NCI-H1436 (cell line): ENCODE measurements around the gene NRDC.
"Not testable (repeated sequence)": the region's sequence is repeated elsewhere in the genome, so short reads cannot be mapped to it uniquely, and the experiment has no call there.

Experiments used
- DNase-seq: peaks from one replicate; lab custom pipeline; 2025; lab: John Stamatoyannopoulos, UW

NRDC gene

DNA sequence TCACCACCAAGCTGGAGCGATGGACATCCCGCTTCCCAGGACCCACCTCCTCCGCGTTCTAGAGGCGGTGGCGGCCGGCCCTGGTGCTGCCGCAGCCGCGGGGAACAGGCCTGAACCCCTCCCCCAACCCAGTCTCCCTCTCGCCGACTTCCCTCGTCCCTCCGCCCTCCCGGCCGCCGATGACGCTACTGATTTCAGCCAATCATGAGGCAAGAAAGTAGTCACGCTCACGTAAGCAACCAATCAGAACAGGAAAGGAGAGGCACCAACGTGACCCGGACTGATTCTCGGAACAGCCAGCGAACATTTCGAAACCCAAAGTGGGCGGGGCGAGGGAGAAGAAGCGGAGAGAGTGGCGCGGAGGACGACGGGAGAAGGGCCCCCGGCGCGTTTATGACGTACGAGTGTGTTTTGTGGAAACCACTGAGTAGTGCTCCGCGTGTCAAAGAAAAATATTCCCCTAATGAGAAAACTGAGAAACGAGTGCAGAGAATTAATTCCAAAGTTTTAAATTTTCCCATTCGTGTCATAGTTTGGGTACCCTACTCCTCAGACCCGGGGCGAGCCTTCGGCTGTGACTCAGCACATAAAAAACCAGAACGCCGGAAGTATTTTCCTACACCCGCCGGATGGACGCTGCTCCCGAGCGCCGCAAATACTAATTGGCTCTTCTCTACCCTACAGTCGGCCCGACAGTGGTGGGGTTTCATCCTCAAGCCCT lies at the start of gene NRDC:
NRDC (minus strand) TSS at position 112 of the 721 bp plus-strand sequence. CDS start 112 bp downstream, outside the sequence.
- peak; percentile 100 for DNase-seq

DNA sequence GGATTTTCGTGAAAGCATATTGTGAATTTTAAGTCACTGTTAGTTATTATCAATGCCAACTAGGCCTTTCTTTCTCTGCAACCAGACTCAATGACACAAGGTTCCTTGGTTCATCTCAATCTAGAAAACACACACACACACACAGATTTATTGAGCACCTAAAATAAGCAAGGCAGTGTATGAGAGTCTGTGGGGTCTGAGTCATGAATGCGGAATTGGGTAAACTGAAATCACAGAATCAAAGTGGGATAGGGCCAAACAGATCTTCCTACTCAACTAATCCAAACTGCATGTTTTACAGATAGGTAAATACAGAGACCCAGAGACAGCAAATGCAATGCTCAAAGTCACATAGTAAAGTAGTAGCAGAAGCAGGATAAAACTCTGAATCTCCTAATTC lies 48.5 kb upstream of the NRDC start:
- DNase-seq = no peak

DNA sequence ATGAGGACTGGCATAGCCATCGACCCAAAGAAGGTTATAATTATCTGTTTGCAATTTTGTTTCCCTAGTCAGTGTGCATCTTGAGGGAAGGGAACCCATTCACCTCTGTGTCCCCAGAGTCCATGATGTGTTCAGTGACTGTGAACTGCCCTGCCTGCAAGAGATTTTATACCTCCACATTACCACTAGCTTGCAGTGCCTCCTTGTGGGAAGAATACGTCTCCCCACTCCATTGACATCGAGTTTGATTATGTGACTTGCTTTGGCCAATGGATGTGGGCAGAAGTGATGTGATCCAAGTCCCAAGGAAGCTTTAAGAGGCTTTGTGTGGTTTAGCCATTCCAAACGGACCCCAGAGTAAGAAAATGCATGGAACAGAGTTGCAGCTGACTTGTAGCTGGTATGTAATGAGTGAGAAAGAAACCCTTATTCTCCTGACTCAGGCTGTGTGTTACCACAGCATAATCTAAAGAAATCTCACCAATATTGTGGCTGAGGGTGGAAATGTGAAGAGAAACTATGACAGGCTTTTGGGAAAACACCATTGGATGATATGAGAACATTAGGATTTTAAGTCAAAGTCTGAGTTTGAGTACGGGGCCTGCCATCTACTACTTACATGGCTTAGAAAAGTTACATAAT lies 47.8 kb upstream of the NRDC start:
- DNase-seq = no peak

DNA sequence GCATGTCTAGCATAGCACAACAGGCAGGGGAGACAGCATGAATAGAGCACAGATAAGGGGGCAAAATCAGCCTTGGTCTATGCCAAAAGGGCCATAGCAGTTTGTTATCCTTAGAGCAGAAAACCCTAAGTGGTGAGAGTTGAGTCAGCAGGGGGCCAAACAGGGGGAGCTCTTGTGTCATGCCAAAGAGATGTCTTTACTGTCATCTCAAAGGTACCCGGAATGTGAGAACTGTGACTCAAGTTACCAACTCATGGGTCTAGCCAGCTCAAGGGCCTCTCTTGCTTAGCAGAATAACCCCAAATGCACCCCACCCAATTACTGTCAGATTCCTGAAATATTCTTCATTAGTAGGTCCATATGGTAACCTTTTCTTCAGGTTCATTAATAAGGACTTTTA lies 45.9 kb upstream of the NRDC start:
- DNase-seq = no peak

DNA sequence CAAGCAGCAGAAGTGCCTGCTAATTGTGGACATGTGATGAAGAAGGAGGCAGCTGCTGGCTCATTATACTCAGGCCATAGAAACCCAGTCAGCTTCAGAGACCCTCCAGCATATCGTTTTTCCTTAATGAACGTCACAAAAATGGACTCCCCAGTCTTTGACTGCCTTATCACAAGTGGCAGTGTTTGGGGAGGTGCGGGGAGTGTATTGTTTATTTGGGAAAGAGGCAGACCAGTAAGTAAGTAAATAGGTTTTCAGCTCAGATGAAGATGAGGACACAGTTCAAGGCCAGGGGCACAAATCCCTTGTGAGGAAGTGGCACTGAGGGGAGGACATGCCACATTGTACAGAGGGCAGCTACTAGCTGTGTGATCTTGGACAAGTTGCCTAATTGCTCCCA lies 43.5 kb upstream of the NRDC start:
- peak; percentile 20 for DNase-seq

- no peak for DNase-seq
Observed at GRCh38 chr1:51920130-51920529, 41.6 kb upstream of the NRDC start.

DNA sequence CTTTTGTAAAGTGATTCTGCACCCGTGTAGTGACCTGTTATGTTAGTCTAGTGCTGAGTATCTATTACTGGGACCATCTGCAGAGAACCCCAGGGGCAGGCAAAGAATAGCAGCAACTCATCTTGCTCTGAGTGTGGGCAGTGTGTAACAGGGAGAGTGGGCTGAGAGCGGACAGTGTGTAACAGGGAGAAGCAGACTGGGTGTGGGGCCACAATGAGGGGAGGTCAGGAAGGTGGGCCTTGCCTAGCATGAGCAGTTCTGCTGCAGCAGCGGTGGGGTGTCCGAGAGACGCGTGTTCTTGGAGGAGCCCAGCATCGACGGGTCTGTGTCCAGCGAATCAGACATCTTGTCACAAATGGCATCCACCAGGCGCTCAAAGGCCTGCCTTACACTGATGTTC lies 41.2 kb upstream of the NRDC start:
- no peak for DNase-seq

DNA sequence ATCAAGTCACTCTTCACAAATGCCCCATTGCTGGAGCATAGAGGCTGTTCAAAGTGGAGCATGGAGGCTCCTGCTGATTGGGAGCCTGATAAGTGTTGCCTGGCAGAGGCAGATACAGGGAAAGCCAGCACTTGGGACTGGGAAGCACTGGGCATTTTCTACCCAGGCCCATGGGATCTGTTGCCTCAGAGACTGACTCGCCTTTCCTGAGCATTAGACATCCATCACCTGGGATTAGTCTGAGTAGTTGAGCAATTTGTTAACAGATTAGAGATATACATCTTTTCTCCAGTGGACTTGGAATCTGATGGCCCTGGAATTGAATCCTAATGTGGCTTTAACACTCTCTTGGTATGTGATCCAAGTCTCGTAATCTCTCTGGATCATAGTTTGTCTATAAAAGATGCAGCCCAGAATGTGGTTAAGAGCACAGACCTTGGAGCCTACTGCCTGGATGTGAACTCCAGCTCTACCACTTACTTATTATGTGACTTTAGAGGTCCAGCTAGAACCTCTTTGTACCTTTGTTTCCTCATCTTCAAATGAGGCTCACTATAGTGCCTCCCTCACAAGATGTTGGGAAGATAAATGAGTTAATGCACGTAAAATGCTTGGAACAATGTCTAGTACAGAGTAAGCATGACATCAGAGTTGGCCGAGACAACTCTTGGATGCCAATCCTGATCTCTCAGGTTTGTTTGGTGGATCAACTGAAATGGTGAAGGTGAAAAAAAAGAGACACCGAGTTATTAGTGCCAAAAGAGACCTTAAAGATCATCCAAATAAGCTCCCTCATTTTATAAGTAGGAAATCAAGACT lies 38.3 kb upstream of the NRDC start:
- no peak for DNase-seq

DNA sequence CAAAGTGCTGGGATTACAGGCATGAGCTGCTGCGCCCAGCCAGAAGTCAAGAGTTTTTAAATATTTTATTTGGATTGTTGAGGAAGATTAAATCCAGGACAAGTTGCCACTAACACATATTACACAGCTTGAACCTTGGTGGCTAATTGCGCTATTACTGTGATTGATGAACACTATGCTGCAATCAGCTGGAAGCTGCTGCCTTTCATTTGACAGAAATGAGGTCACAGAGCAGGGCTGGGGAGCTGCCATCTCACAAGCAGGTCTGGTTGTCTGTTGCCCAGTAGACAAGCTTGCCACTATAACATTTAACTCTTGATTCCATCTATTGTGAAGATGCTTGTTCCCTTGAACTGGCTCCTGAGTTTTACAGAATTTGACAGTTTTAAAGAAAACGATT lies 37.4 kb upstream of the NRDC start:
- DNase-seq = no peak

DNA sequence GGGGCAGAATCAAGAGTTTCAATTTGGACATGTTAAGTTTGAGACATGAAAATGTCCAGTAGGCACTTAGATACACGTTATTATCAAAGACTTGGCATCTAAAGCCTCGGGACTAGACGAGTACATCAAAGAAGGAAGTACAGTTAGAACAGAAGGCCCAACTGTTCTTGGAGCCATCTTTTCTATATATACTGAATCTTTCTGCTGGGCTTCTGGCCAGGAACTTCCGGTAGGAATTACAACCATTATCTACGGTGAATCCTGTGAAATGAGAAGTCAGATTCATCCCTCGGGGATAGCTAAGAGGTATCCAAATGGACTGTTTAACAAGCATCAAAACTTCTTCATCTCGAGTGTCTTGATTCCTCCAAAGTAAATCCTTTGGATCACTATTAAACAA lies 34.4 kb upstream of the NRDC start:
- no peak for DNase-seq

GRCh38 chr1:51910221-51911000 lies 31.9 kb upstream of the NRDC start:
- no peak for DNase-seq

DNA sequence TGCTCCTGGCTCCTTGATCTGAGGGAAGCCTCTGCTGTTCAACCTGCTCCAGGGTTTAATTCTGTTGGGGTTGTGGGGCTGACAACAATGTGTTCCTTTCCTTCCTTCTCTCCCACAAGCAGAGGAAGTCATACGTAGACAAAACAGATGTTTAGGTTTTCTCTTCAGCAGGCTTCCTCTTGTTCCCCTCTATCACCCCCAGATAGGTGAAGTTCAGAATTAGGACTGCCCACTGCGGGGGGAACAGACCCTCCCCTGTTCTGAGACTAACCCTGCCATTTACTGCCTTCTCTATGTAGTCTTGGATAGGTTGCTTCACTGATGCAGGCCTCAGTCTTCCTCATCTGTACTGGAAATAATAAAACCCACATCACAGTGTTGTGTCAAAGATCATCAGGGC lies 30.0 kb upstream of the NRDC start:
- no peak for DNase-seq

GRCh38 chr1:51907079-51907702 lies 28.7 kb upstream of the NRDC start:
- DNase-seq = no peak

DNA sequence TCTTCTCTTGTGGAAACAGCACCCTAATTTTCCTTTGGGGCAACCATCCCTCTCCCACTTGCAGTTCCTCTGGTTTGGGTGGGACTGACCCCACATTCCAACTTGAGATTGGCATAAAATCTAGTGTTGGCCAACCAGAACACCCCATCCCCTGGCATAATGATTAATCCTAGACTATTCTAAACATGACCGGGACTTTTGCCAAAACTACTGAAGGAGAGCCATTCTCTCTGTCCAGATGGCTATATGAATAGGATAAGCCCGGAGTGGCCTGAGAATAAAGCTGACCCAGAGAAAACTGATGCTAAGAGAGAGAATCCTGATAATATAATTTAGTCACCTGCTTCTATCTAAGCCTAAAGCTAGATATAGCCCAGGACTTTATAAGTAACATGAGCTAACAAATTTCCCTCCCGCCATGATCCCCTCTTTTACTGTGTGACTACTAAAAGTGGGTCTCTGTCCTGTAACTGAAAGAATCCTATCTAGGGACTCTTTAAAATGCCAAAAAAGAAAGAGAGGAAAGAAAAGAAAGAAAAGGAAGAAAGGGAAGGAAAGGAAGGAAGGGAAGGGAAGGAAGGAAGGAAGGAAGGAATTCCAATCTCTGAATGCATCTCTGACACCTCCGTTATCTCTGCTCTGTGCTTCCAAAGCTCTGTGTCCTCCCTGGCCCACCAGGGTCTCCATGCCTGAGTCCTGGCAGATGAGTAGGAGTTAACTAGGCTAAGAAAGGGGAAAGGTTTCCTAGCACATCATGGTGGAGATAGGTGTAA lies 28.0 kb upstream of the NRDC start:
- DNase-seq = no peak

DNA sequence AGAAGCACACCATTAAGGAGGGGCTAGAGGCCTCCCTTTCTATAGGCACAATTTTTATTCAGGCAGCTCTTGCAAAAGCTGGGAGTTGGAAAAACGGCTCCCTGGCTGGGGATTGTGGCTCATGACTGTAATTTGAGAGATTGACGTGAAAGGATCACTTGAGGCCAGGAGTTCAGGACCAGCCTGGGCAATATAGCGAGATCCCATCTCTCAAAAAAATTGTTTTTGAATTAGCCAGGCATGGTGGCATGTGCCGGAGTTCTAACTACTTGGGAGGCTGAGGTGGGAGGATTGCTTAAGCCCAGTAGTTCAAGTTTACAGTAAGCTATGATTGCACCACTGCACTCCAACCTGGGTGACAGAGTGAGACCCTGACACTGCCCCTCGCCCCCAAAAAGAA lies 23.9 kb upstream of the NRDC start:
- DNase-seq = no peak

GRCh38 chr1:51901151-51901550 lies 22.6 kb upstream of the NRDC start:
- no peak for DNase-seq

DNA sequence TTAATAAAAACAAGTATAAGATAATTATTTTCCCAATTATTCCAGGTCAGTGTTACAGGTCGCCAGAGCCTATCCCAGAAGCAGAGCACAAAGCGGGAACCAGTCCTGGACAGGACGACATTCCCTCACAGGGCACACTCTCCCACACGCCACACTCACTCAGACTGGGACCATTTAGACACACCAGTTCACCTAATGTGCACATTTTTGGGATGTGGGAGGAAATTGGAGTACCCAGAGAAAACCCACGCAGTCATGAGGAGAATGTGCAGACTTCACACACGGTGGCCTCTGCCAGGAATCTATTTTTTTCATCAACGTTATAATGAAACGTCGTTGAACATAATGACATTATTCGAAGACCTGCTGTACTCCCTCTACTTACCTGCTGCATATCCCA lies 20.5 kb upstream of the NRDC start:
- DNase-seq = no peak

DNA sequence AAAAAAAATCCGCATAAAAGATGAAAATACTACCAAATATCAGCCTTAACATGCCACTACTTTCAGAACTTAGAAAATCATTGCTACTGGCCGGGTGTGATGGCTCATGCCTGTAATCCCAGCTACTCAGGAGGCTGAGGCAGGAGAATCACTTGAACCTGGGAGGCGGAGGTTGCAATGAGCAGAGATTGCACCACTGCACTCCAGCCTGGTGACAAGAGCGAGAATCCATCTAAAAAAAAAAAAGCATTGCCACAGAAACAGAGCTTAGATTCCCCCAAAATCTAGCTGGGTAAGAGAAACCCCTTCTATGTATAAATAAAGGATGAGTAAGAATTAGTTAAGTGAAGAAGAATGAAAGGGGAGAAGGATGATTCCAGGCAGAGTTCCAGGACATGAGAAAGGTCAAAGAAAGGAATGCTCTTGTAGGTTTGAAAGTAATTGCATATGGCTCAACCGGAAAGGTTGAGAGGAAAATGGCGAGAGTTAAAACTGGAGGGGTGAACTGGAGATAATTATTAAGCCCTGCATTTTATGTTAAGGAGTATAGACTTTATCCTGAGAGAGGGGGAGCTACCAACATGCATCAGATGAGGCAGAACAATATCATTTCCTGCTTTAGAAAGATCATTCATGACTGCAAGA lies 19.7 kb upstream of the NRDC start:
- DNase-seq = no peak

DNA sequence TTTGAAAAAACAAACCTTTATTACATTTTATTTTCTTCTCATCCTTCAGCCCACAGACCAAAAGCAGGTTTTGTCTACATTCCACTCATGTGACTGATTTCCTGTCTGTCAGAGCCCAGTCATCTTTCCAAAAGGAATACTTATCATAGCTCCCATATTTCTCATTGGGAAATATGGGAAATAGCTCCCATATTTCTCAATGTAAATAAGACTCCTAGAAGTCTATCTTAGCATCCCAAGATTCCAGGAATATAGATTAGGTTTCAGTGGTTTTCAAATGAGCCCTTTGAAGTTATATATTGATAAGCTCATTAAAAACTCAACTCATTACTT lies 19.1 kb upstream of the NRDC start:
- no peak for DNase-seq

DNA sequence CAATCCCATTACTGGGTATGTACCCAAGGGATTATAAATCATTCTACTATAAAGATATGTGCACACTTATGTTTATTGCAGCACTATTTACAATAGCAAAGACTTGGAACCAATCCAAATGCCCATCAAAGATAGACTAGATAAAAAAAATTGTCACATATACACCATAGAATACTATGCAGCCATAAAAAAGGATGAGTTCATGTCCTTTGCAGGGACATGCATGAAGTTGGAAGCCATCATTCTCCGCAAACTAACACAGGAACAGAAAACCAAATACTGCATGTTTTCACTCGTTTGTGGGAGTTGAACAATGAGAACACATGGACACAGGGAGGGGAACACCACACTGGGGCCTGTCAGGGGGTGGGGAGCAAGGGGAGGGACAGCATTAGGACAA lies 16.2 kb upstream of the NRDC start:
- not testable (repeated sequence) for DNase-seq

GRCh38 chr1:51878308-51878615 lies 265 bp downstream of the NRDC start:
- DNase-seq = no peak
